Erythroblast (primary cell): ENCODE measurements around the gene SHISA5.
A peak's percentile ranks its signal among the peaks of the same experiment; 100 is the strongest.

ENCODE experiments used
- DNase-seq, 2 experiments: peaks; one replicate each; lab custom pipeline; 2025; lab: John Stamatoyannopoulos, UW
- GATA1 ChIP-seq: IDR thresholded peaks from 2 replicates; pipeline ENCODE4 v1.6.1; 2011; ENCODE audit warnings: low read depth, mild to moderate bottlenecking, control low read depth, low read length, moderate library complexity
- POLR2A ChIP-seq: IDR thresholded peaks from 2 replicates; pipeline ENCODE4 v1.6.1; 2011; ENCODE audit warnings: mild to moderate bottlenecking, low read length

Gene SHISA5

GRCh38 chr3:48445277-48445882 lies 58.6 kb downstream of the SHISA5 start:
- DNase-seq, result no peak
- TF ChIP-seq GATA1 (no peak), POLR2A (no peak)

GRCh38 chr3:48441940-48442339 lies 62.0 kb downstream of the SHISA5 start:
- TF ChIP-seq GATA1 (no peak), POLR2A (no peak)
- DNase-seq, result no peak

- TF ChIP-seq POLR2A (no peak), GATA1 (no peak)
- DNase-seq, result no peak
These were observed 63.4 kb downstream of the SHISA5 start for GRCh38 chr3:48440590-48440958.

GRCh38 chr3:48439820-48440589 lies 64.0 kb downstream of the SHISA5 start, which contains the start of the genes CCDC51 and TMA7:
Gene CCDC51, minus strand, starts transcription at chr3:48440119. Its CDS starts 4,991 bp downstream, at chr3:48435128.
Gene TMA7, plus strand, starts transcription at chr3:48440257. Its CDS starts 40 bp downstream, at chr3:48440297.
- TF ChIP-seq POLR2A, result peak; percentile 92
- TF ChIP-seq GATA1, result no peak
- peak; percentile 98 for DNase-seq

- TF ChIP-seq GATA1, result no peak
- TF ChIP-seq POLR2A, result no peak
- DNase-seq, result no peak
These were observed 66.2 kb downstream of the SHISA5 start for GRCh38 chr3:48437812-48438211.

GRCh38 chr3:48436855-48437254 lies 67.1 kb downstream of the SHISA5 start:
- no peak for DNase-seq
- TF ChIP-seq POLR2A (no peak), GATA1 (no peak)

- TF ChIP-seq GATA1, result no peak
- TF ChIP-seq POLR2A, result no peak
- no peak for DNase-seq
These were observed 67.5 kb downstream of the SHISA5 start for GRCh38 chr3:48436477-48436787.

- peak; percentile 85 to 93 for DNase-seq
- TF ChIP-seq POLR2A (no peak), GATA1 (no peak)
These were observed 68.0 kb downstream of the SHISA5 start for GRCh38 chr3:48435774-48436476.

- TF ChIP-seq POLR2A (no peak), GATA1 (no peak)
- DNase-seq, result no peak
These were observed 68.8 kb downstream of the SHISA5 start for GRCh38 chr3:48435223-48435595.

GRCh38 chr3:48434591-48435222 lies 69.3 kb downstream of the SHISA5 start:
- peak; percentile 26 to 54 for DNase-seq
- TF ChIP-seq POLR2A (no peak), GATA1 (no peak)

GRCh38 chr3:48433472-48434118 lies 70.4 kb downstream of the SHISA5 start:
- TF ChIP-seq GATA1 (no peak), POLR2A (no peak)
- no peak for DNase-seq

GRCh38 chr3:48432411-48433371 lies 71.3 kb downstream of the SHISA5 start:
- TF ChIP-seq GATA1 (no peak), POLR2A (no peak)

More at GRCh38 chr3:48432411-48433371, 71.3 kb downstream of the SHISA5 start:
- peak in 1 of 2 experiments; percentile 24 for DNase-seq
